Medulla oblongata (tissue), 1 donor: ENCODE measurements around the gene CHST5.

Source experiments
- DNase-seq: peaks from one replicate; pipeline ENCODE4 v3.0.0-alpha.2; 2015; ENCODE audit errors: extremely low spot score

The CHST5 gene

DNA sequence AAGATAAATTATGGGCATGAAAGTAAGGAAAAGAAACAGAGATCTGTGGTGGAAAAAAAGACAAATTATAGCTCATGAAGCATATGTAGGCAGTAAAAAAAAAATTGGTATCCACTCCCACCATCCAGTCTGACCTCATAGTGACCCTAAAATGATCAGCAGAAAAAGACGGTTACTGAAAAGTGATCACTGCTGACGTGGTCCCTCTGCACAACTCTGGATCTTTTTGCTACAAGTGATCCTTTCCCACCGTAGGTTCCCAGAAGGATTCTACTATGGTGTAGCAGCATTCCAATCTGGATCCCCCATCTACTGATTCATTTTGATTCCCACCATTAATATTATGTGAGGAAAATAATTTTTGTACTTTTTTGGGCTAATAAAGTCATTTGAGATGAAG, 29.8 kb downstream of the CHST5 start:
- DNase-seq, result no peak

DNA sequence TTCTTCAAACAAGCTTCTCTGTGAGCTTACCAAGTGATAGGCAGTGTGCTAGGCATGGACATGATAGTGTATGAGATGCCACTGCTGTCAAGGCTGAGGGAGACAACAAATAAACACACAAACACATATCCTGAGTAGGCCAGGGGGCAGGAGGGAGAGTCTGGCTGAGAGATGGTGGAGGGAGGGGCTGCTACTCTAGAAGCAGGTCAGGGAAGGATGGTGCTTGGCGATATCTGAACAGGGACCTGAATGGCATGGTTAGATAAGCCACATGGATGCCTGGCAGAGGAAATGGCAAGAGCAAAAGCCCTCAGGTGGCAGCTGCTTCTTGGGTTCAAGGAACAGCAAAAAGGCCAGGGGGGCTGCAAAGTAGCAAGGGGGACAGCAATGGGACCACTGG, 32.1 kb downstream of the CHST5 start:
- DNase-seq, result no peak

DNA sequence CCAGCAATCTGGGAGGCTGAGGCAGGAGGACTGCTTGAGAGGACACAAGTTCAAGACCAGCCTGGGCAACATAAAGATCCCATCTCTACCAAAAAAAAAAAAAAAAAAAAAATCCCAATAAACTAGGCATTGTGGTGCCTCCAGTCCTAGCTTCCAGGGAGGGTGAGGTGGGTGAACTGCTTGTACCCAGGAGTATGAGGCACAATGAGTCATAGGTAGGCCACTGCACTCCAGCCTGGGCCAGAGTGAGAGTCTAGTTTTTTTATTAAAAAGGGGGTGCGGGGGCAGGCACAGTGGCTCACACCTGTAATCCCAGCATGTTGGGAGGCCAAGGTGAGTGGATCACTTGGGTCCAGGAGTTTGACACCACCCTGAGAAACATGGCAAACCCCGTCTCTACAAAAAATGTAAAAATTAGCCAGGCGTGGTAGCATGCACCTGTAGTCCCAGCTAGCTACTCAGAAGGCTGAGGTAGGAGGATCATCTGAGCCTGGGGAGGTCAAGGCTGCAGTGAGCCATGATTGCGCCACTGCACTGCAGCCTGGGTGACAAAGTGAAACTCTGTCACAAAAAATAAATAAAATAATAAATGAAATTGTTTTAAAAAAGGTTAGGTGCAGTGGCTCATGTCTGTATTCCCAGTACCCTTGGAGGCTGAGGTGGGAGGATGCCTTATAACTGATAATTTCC, 32.8 kb downstream of the CHST5 start:
- DNase-seq, result no peak

DNA sequence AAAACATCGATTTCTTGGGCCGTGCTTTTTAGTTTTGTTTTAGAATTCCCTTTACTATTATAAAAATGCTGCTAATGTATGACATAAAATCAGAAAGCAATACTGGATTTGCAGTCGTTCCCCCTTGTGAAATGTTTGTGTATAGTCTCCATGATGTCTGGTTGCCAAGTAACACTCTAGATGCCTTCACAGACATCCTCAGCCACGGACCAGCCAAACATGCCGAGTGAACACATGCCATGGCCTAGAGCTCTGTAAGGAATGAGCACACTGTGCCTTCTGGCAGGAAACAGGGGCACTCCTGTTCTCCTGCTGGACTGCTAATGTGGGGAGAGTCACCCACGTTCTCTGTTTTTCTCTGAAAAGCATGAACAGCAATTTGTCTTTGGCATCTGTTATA, 34.1 kb downstream of the CHST5 start:
- peak; percentile 67 for DNase-seq

DNA sequence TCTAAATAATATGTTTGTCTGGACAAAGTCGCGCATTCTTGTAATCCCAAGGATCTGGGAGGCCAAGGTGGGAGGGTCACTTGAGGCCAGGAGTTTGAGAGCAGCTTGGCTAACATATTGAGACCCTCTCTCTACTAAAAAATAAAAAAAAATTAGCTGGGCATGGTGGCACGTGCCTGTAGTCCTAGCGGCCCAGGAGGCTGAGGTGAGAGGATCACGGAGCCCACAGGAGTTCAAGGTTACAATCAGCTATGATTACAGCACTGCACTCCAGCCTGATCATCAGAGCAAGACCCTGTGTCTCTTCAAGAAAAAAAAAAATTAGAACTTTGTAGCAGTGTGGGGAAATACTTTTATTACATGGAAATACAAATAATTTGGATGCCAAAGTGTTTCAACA, 34.5 kb downstream of the CHST5 start:
- no peak for DNase-seq

DNA sequence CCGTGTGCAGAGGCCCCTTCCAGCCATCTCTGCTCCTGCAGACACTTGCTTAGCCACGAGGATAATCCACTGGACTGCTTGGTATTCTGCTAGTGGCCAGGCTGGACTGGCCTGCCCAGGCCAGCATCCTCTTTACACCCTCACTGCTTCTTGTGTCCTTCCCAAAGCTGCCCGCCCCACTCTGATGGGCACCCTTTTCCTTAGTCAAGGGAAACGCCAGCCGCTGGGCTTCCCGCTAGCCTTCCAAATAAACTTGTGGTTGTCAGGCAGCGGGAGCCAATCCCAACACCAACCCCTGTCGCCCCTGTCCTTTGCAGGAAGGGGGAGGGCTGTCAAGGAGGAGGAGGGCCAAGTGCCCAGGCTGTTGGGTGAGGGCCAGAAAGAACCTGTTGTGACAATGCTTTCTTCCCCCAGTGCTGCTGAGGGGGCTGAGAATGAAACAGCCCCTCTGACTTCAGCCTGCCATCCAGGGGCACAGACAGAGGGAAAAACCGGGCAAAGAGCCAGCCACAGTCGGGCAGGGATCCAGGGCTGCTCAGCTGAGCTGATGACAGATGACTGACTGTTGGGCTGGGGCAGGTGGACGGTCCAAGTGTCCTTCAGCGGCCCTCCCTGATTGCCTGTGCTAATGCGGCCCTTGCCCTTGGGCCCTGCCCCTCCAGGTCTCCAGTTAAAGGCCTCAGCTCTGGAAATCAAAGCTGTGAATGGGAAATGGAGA, 37.1 kb downstream of the CHST5 start:
- peak; percentile 66 for DNase-seq

- peak; percentile 26 for DNase-seq
These were observed 38.4 kb downstream of the CHST5 start for GRCh38 chr16:75497558-75497957.

- DNase-seq, result peak; percentile 88
These were observed 40.7 kb downstream of the CHST5 start, which contains the start of gene CHST6 for GRCh38 chr16:75495076-75495674. Gene CHST6 (minus strand): TSS chr16:75495441. CDS start chr16:75479828, 15,613 bp downstream.

- no peak for DNase-seq
These were observed 41.2 kb downstream of the CHST5 start for GRCh38 chr16:75494661-75495075.

DNA sequence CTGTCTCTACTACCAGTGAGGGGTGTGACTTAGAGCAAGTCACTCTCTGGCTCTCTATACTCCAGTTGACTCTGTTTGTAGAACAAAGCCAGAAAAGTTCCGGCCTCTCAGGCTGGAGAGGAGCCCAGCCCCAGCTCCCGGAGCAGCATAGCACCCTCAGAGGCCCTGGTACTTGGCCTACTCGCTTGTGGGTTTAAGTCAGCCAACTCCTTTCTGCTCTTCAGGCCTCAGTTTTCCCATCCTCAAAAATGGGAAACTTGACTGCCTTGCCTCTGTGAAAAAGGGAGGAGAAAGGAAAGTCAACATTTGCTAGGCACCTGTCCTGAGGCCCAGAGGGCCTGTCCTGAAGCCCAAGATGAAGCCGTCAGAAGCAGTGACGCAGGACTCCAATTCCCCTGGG, 41.7 kb downstream of the CHST5 start:
- peak; percentile 49 for DNase-seq

DNA sequence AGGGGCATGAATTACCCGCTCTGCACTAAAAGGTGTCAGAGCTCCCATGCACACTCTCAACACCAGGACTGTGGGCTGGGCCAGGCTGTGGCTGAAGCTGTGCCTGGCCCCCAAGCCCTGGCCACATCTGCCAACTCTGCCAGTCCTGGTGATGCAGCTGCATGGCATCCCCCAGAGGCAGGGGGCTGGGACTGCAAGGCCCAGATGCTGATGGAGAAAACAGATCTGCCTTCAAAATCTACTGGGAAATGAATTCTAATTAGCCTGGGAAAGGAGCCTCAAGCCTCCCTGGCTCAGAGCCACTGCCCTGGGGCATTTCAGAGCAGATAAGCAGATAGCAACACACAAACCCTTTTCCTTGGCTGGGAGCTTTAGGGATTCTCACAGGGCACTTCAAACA, 44.0 kb downstream of the CHST5 start:
- peak; percentile 85 for DNase-seq

GRCh38 chr16:75488322-75488721, 47.6 kb downstream of the CHST5 start:
- no peak for DNase-seq

- no peak for DNase-seq
These were observed 49.1 kb downstream of the CHST5 start for GRCh38 chr16:75486676-75487313.

GRCh38 chr16:75486014-75486675, 49.8 kb downstream of the CHST5 start:
- DNase-seq, result no peak

- no peak for DNase-seq
These were observed 50.5 kb downstream of the CHST5 start for GRCh38 chr16:75485230-75486013.

DNA sequence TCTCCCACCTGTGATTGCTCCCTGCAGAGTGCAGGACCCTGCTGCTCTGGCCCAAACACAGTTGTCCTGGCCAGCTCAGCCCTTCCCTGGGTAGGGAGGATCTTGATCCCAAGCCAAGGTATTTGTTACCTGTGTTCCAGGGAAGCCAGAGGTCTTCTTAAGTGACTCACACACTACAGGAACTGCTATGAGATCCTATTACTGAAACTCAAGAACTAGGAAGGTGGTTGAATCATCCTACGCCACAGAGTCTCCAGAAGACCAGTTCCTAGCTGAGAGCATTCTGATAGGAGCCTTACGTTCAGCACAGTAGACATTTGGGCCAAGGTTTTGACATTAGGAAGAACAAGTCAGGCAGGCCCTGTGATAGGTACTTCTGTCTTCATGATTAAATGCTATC, 52.7 kb downstream of the CHST5 start:
- no peak for DNase-seq

DNA sequence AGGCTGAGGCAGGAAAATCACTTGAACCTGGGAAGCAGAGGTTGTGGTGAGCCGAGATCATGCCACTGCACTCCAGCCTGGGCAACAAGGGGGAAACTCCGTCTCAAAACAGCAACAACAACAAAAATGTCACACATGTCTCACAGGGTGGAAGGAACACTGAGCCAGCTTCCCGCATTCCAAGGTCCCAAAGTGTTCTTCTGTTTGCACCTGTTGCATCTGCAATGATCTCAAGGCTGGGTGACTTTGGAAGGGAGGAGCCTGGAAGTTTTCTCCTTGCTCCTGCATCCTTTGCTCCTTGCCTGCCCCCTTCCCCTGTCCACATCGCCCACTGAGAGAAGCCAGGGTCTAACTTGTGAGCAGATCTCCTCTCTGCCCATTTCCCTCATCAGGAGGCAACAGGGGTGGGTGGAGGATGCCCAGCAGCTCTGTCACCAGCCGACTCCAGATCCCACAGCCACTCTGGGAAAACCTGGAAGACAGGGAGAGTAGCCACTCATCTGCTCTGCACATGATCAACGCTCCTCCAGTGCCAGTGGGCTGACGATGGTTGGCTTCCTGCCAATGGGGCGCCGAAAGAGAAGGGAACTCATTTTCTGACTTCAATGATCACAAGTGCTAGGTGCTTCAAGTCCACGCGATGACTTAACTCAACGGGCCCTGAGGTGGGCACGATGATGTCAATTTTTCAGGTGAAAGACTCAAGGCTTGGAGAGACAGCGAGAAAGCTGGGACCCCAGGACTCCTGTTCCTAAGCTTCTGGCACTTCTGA, 53.3 kb downstream of the CHST5 start:
- DNase-seq, result no peak

DNA sequence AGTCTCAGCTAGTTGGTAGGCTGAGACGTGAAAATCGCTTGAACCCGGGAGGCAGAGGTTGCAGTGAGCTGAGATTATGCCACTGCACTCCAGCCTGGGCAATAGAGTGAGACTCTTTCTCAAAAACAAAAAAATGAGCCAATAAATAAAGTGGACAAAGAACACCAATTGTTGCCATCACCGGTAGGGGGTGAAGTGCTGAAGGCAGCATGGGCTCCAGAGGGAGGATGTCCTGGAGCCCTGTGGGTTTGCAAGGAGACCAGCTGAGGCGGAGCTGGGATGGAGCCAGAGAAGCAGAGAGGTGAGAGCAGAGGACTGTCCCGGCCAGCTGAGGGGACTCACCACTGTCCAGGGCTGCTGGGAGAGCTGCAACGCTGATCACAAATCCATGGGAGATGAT, 54.4 kb downstream of the CHST5 start:
- DNase-seq, result no peak

DNA sequence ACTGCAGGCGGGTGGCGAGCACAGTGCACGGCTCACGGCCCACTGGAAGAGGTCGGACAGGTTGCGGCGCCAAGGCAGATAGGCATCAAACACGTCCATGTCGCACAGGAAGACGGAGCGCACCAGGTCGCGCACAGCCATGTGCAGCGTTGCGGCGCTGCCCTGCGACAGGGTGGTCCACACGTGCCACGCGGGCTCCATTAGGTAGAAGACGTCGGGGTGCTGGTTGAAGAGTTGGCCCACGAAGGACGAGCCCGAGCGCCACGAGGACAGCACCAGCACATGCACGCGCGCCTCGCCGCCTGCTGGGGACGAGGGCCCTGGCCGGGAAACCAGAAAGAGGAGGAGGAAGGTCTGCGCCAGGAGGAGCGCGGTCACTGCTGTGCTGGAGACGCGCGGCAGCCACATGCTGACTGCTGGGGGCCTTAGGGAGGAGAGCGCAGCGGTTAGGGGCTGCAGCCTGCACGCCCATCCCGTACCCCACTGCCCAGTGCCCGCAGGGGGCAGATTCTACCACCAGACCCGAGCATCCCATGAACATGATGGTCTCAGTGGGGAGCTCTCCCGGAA, 56.4 kb downstream of the CHST5 start:
- no peak for DNase-seq
